Esophagus muscularis mucosa (tissue), 3 donors: ENCODE measurements around the gene PSMB3.

Source experiments
- CTCF ChIP-seq, 3 experiments: fragments of 200-600 bp in 2 of 3; fragments of 450-650 bp in 1 of 3; sonication (generic) in 2 of 3; IDR thresholded peaks; one replicate each; pipeline ENCODE4 v1.5.1; 2017 to 2019; ENCODE audit warnings: antibody characterized with exemption in 3 of 3, mild to moderate bottlenecking in 2 of 3, moderate library complexity in 1 of 3
- POLR2A ChIP-seq: fragments of 450-650 bp; IDR thresholded peaks from one replicate; pipeline ENCODE4 v1.6.1; 2017; ENCODE audit warnings: antibody characterized with exemption, moderate library complexity, mild to moderate bottlenecking, low read depth
- POLR2AphosphoS5 ChIP-seq, 2 donors: sonication (generic); formaldehyde crosslinking; IDR thresholded peaks; one replicate each; pipeline ENCODE4 v1.6.1; 2017; ENCODE audit warnings: antibody characterized with exemption in 2 of 2

GRCh38 chr17:38761612-38762011 lies 9.1 kb downstream of the PSMB3 start:
- no peak for TF ChIP-seq POLR2AphosphoS5 (IDR thresholded peaks at IDR 0.05)
- no peak for TF ChIP-seq CTCF (IDR thresholded peaks at IDR 0.05)
- TF ChIP-seq POLR2A = no peak
